HEK293T (cell line): ENCODE results near the gene RPL13A.

Source experiments
- CTCF ChIA-PET: fragments of 350-600 bp; formaldehyde crosslinking; extraction: SDS; loops from one replicate; lab custom pipeline; 2021; ENCODE audit warnings: antibody characterized with exemption, inconsistent platforms; lab: Yijun Ruan, JAX
- POLR2A ChIA-PET: fragments of 350-600 bp; formaldehyde crosslinking; extraction: SDS; loops from one replicate; lab custom pipeline; 2020; ENCODE audit warnings: antibody characterized with exemption, inconsistent platforms; lab: Yijun Ruan, JAX
- DNase-seq: peaks from one replicate; pipeline ENCODE4 v3.0.0; 2012; ENCODE audit warnings: mixed read lengths; ENCODE audit errors: extremely low spot score
- ARNT ChIP-seq: fragments of 450-650 bp; IDR thresholded peaks from 2 replicates; pipeline ENCODE4 v1.6.1; 2017; ENCODE audit warnings: mild to moderate bottlenecking
- BHLHE40 ChIP-seq: fragments of 450-650 bp; IDR thresholded peaks from 2 replicates; pipeline ENCODE4 v1.6.1; 2016; ENCODE audit warnings: mild to moderate bottlenecking, moderate library complexity, borderline replicate concordance
- CTBP1 ChIP-seq: fragments of 450-650 bp; IDR thresholded peaks from 2 replicates; pipeline ENCODE4 v1.6.1; 2016; ENCODE audit warnings: borderline replicate concordance
- ELF4 ChIP-seq: fragments of 450-650 bp; IDR thresholded peaks from 2 replicates; pipeline ENCODE4 v1.6.1; 2017; ENCODE audit warnings: antibody characterized with exemption
- FOXA1 ChIP-seq: fragments of 450-650 bp; IDR thresholded peaks from 2 replicates; pipeline ENCODE4 v1.6.1; 2016; ENCODE audit warnings: mild to moderate bottlenecking
- FOXK2 ChIP-seq: fragments of 450-650 bp; IDR thresholded peaks from 2 replicates; pipeline ENCODE4 v1.6.1; 2016; ENCODE audit warnings: mild to moderate bottlenecking
- FOXM1 ChIP-seq: fragments of 450-650 bp; IDR thresholded peaks from 2 replicates; pipeline ENCODE4 v1.6.1; 2017; ENCODE audit warnings: mild to moderate bottlenecking, borderline replicate concordance
- HDGF ChIP-seq: fragments of 450-650 bp; IDR thresholded peaks from 2 replicates; pipeline ENCODE4 v1.6.1; 2017; ENCODE audit warnings: antibody characterized with exemption, borderline replicate concordance
- L3MBTL2 ChIP-seq: fragments of 450-650 bp; conservative IDR thresholded peaks from 2 replicates; pipeline ENCODE4 v1.6.1; 2016; ENCODE audit warnings: mild to moderate bottlenecking
- LEF1 ChIP-seq: fragments of 450-650 bp; IDR thresholded peaks from 2 replicates; pipeline ENCODE4 v1.6.1; 2017; ENCODE audit warnings: mild to moderate bottlenecking, borderline replicate concordance
- NFRKB ChIP-seq: fragments of 450-650 bp; IDR thresholded peaks from 2 replicates; pipeline ENCODE4 v1.6.1; 2016; ENCODE audit warnings: mild to moderate bottlenecking, moderate library complexity
- SP1 ChIP-seq: fragments of 450-650 bp; IDR thresholded peaks from 2 replicates; pipeline ENCODE4 v1.6.1; 2017
- SUZ12 ChIP-seq: fragments of 450-650 bp; IDR thresholded peaks from 2 replicates; pipeline ENCODE4 v1.6.1; 2016; ENCODE audit warnings: mild to moderate bottlenecking
- TARDBP ChIP-seq: fragments of 450-650 bp; IDR thresholded peaks from 2 replicates; pipeline ENCODE4 v1.6.1; 2016
- ZNF384 ChIP-seq: fragments of 450-650 bp; IDR thresholded peaks from 2 replicates; pipeline ENCODE4 v1.6.1; 2016
- TF ChIP-seq, protein P1 (sequence below): fragments of 450-650 bp; IDR thresholded peaks from 2 replicates; pipeline ENCODE4 v1.6.1; 2016

RPL13A gene

GRCh38 chr19:49475191-49475917 lies 12.1 kb upstream of the RPL13A start:
- TF ChIP-seq ELF4 = no peak
- TF ChIP-seq, protein P1, sequence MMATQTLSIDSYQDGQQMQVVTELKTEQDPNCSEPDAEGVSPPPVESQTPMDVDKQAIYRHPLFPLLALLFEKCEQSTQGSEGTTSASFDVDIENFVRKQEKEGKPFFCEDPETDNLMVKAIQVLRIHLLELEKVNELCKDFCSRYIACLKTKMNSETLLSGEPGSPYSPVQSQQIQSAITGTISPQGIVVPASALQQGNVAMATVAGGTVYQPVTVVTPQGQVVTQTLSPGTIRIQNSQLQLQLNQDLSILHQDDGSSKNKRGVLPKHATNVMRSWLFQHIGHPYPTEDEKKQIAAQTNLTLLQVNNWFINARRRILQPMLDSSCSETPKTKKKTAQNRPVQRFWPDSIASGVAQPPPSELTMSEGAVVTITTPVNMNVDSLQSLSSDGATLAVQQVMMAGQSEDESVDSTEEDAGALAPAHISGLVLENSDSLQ = no peak
- no peak for TF ChIP-seq BHLHE40
- TF ChIP-seq LEF1 = no peak
- TF ChIP-seq TARDBP = no peak
- no peak for TF ChIP-seq CTBP1
- no peak for TF ChIP-seq NFRKB
- no peak for TF ChIP-seq ARNT
- TF ChIP-seq FOXK2 = no peak
- no peak for DNase-seq
- CTCF ChIA-PET = interaction anchor here (0.6 to 1.2 kb wide), 5 partner anchors 17 to 204 kb away, joined by 3 to 6 read pairs (median 4); partner anchors contain the start of genes ALDH16A1 and PIH1D1
- POLR2A ChIA-PET = interaction anchor here (0.6 to 1.8 kb wide), 8 partner anchors 14 to 104 kb away, joined by 3 to 18 read pairs (median 4); partner anchors contain the start of genes ALDH16A1 and RPS11

DNA sequence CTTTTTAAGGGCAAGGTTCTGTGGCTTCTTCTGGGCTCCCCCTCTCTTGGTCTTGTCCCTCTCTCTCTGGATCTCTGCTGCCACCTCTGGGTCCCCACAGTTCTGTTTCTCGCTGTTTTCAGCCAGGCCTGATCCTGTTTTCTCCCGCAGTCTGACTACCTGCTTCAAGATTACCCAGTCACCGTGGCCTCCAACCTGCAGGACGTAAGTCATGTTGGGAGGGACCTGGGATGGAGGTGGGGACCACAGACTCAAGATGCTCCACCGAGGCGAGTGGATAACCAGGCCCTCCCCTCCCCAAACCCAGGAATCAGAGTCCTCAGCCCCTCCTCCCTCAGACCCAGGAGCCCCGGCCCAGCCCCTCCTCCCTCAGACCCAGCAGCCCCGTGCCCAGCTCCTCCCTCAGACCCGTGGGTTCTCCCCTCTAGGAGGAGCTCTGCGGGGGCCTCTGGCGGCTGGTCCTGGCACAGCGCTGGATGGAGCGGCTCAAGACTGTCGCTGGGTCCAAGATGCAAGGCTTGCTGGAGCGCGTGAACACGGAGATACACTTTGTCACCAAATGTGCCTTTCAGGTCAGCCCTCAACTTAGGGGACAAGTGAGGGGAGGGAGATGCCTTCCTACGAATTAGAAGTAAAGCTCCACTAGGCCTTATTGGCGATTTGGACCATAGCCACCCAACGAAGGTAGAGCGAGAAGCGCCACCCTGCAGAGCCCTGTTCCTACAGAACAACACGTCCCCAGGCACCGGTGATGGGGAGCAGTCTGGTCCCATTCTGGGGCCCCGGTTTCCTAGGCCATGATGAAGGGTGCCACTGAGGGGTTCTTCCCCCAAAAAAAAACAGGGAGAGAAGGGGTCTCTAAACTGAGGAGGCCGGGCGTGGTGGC lies 11.2 kb upstream of the RPL13A start:
- DNase-seq = peak; percentile 75
- CTCF ChIA-PET = interaction anchor here (0.6 to 1.2 kb wide), 5 partner anchors 16 to 203 kb away, joined by 3 to 6 read pairs (median 4); partner anchors contain the start of genes ALDH16A1 and PIH1D1
- POLR2A ChIA-PET = interaction anchor here (0.6 to 1.8 kb wide), 9 partner anchors 12 to 104 kb away, joined by 3 to 18 read pairs (median 4); partner anchors contain the start of gene ALDH16A1
- no peak for TF ChIP-seq CTBP1
- no peak for TF ChIP-seq SUZ12
- no peak for TF ChIP-seq NFRKB

GRCh38 chr19:49479975-49480628 lies 7.3 kb upstream of the RPL13A start:
- POLR2A ChIA-PET = interaction anchor here (1.7 kb wide), 1 partner anchor 8 kb away, joined by 15 read pairs; no protein-coding TSS in a partner anchor
- CTCF ChIA-PET = no interaction called here

DNA sequence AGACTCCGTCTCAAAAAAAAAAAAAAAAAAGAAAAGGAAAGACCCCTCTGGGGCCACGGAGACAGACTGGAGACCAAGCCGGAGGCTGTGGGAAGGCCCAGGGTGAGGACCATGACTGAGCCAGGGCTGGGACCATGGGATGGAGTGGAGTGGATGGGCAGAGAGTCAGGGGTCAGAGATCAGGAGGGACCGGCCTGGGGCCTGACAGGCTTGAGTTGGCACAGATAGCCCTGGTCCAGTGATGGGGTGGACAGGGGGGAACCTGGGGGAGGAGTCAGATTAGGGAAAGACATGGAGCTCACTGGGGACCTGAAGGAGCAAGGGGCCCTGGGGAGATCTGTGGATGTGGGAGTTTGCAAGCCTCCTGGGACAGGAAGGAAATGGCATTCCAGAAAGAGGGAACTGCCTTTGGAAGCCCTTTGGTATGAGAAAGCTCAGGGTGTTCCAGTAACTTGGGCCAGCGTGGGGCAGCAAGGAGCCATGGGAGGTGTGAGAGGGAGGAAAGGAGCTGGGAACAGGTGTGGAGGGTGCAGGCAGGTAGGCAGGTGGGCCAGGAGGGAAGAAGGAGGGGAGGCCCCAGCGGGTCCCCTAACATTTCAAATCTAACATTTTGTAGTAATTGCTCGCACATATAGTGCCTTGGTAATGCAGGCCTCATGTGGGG lies 6.3 kb upstream of the RPL13A start:
- ChIA-PET CTCF (no interaction called here), POLR2A (interaction anchor here (0.9 to 1.6 kb wide), 2 partner anchors 11 to 15 kb away, joined by 4 to 7 read pairs; partner anchors contain the start of gene RPS11)
- no peak for TF ChIP-seq SP1
- no peak for TF ChIP-seq LEF1
- no peak for TF ChIP-seq HDGF
- TF ChIP-seq L3MBTL2 = no peak
- TF ChIP-seq TARDBP = no peak
- TF ChIP-seq, protein P1 = no peak
- TF ChIP-seq ELF4 = no peak
- TF ChIP-seq ARNT = no peak
- no peak for TF ChIP-seq BHLHE40
- TF ChIP-seq ZNF384 = no peak
- TF ChIP-seq NFRKB = no peak
- no peak for TF ChIP-seq FOXA1
- no peak for DNase-seq

More at GRCh38 chr19:49479975-49480628, 7.3 kb upstream of the RPL13A start:
- TF ChIP-seq ZNF384 (no peak), BHLHE40 (no peak), CTBP1 (no peak), SP1 (no peak), FOXM1 (no peak), TARDBP (no peak), NFRKB (no peak), FOXK2 (no peak), LEF1 (no peak), ARNT (no peak), FOXA1 (no peak), L3MBTL2 (no peak), SUZ12 (no peak), HDGF (no peak)
- TF ChIP-seq, protein P1 = no peak
- DNase-seq = no peak

GRCh38 chr19:49486232-49486631 lies 1.2 kb upstream of the RPL13A start:
- CTCF ChIA-PET = no interaction called here
- DNase-seq = no peak
- POLR2A ChIA-PET = interaction anchor here (1.0 kb wide), 1 partner anchor 34 kb away, joined by 3 read pairs; the partner anchor contains the start of gene PIH1D1
- no peak for TF ChIP-seq SUZ12
- TF ChIP-seq ELF4 = no peak
- TF ChIP-seq ARNT = no peak
- no peak for TF ChIP-seq NFRKB
- no peak for TF ChIP-seq ZNF384
- TF ChIP-seq FOXK2 = no peak
- TF ChIP-seq FOXM1 = no peak
- TF ChIP-seq FOXA1 = no peak
- no peak for TF ChIP-seq LEF1
- no peak for TF ChIP-seq HDGF
- no peak for TF ChIP-seq L3MBTL2
- TF ChIP-seq TARDBP = no peak
- TF ChIP-seq, protein P1 = no peak
- no peak for TF ChIP-seq CTBP1
- no peak for TF ChIP-seq BHLHE40
- TF ChIP-seq SP1 = no peak
